ENCODE measurements around the gene C17orf78. TPM values are rescaled to one million over a fixed set of nuclear protein-coding genes. Genes with fewer than 3 reads are reported as not detected.
A peak's percentile ranks its signal among the peaks of the same experiment; 100 is the strongest.

The C17orf78 gene
- total RNA-seq, 1 donor from 2014 or later = not detected

GRCh38 chr17:37359682-37360188, 16.1 kb upstream of the C17orf78 start:
- peak overlapping the region; percentile 72 for H3K27ac Mint-ChIP-seq (ENCODE audit: unreplicated experiment)
- H3K9ac ChIP-seq (ENCODE audit: low read length) = peak overlapping the region; percentile 83
- FAIRE-seq = no peak

GRCh38 chr17:37360632-37361031, 15.2 kb upstream of the C17orf78 start:
- Mint-ChIP-seq H3K27ac (ENCODE audit: unreplicated experiment) (no peak overlapping the region), H3K9me3 (ENCODE audit: unreplicated experiment) (no peaks in the 10 kb centered on the region), H3K4me1 (ENCODE audit: low read depth, unreplicated experiment) (peaks cover 15% of the 10 kb centered on the region), H3K27me3 (ENCODE audit: low read depth, unreplicated experiment) (no peaks in the 10 kb centered on the region), H3K36me3 (ENCODE audit: low read depth, unreplicated experiment) (no peaks in the 10 kb centered on the region), H3K4me3 (ENCODE audit: unreplicated experiment) (no peak overlapping the region)
- peaks cover 17% of the 10 kb centered on the region for H3K4me1 ChIP-seq (ENCODE audit: insufficient read depth, low read length)
- no peak overlapping the region for H2AFZ ChIP-seq (ENCODE audit: low read depth, low read length)
- no peaks in the 10 kb centered on the region for H3K27me3 ChIP-seq (ENCODE audit: insufficient read depth, low read length)
- H3K79me2 ChIP-seq (ENCODE audit: insufficient read depth, low read length) = peaks cover 32% of the 10 kb centered on the region
- H3K27ac ChIP-seq (ENCODE audit: low read depth, low read length) = no peak overlapping the region
- H3K4me2 ChIP-seq (ENCODE audit: low read length) = no peak overlapping the region
- H4K20me1 ChIP-seq (ENCODE audit: insufficient read depth, low read length) = peaks cover 20% of the 10 kb centered on the region
- H3K9me3 ChIP-seq (ENCODE audit: insufficient read depth, low read depth, low read length) = no peaks in the 10 kb centered on the region
- DNase-seq (ENCODE audit: low read depth) (no peak), FAIRE-seq (no peak)
- no peak overlapping the region for H3K9ac ChIP-seq (ENCODE audit: low read length)
- H3K36me3 ChIP-seq (ENCODE audit: insufficient read depth, low read length) = no peaks in the 10 kb centered on the region
- TF ChIP-seq EZH2 (IDR thresholded peaks at IDR 0.05; ENCODE audit: insufficient read depth, low read length) = no peak
- no peak overlapping the region for H3K4me3 ChIP-seq (ENCODE audit: insufficient read depth, low read depth, low read length)

More at GRCh38 chr17:37359682-37360188, 16.1 kb upstream of the C17orf78 start:
- Histone ChIP-seq H2AFZ (ENCODE audit: low read depth, low read length) (peak overlapping the region; percentile 92), H3K27me3 (ENCODE audit: insufficient read depth, low read length) (no peaks in the 10 kb centered on the region), H3K36me3 (ENCODE audit: insufficient read depth, low read length) (no peaks in the 10 kb centered on the region), H3K79me2 (ENCODE audit: insufficient read depth, low read length) (peaks cover 41% of the 10 kb centered on the region), H3K9me3 (ENCODE audit: insufficient read depth, low read depth, low read length) (no peaks in the 10 kb centered on the region), H3K4me1 (ENCODE audit: insufficient read depth, low read length) (peaks cover 17% of the 10 kb centered on the region), H3K27ac (ENCODE audit: low read depth, low read length) (peak overlapping the region; percentile 64), H4K20me1 (ENCODE audit: insufficient read depth, low read length) (peaks cover 21% of the 10 kb centered on the region), H3K4me2 (ENCODE audit: low read length) (peak overlapping the region; percentile 97), H3K4me3 (ENCODE audit: insufficient read depth, low read depth, low read length) (peak overlapping the region; percentile 86)
- peaks cover 15% of the 10 kb centered on the region for H3K4me1 Mint-ChIP-seq (ENCODE audit: low read depth, unreplicated experiment)
- H3K9me3 Mint-ChIP-seq (ENCODE audit: unreplicated experiment) = no peaks in the 10 kb centered on the region
- no peak for DNase-seq (ENCODE audit: low read depth)
- H3K36me3 Mint-ChIP-seq (ENCODE audit: low read depth, unreplicated experiment) = no peaks in the 10 kb centered on the region
- peak overlapping the region; percentile 71 for H3K4me3 Mint-ChIP-seq (ENCODE audit: unreplicated experiment)
- TF ChIP-seq EZH2 (IDR thresholded peaks at IDR 0.05; ENCODE audit: insufficient read depth, low read length) (no peak), CTCF (IDR thresholded peaks at IDR 0.05; ENCODE audit: insufficient read depth, low read depth, low read length) (no peak)
- H3K27me3 Mint-ChIP-seq (ENCODE audit: low read depth, unreplicated experiment) = no peaks in the 10 kb centered on the region

GRCh38 chr17:37361543-37361942, 14.2 kb upstream of the C17orf78 start:
- Mint-ChIP-seq H3K27ac (ENCODE audit: unreplicated experiment) (no peak overlapping the region), H3K36me3 (ENCODE audit: low read depth, unreplicated experiment) (no peaks in the 10 kb centered on the region), H3K27me3 (ENCODE audit: low read depth, unreplicated experiment) (no peaks in the 10 kb centered on the region), H3K4me3 (ENCODE audit: unreplicated experiment) (no peak overlapping the region), H3K9me3 (ENCODE audit: unreplicated experiment) (no peaks in the 10 kb centered on the region), H3K4me1 (ENCODE audit: low read depth, unreplicated experiment) (peaks cover 12% of the 10 kb centered on the region)
- Histone ChIP-seq H3K27me3 (ENCODE audit: insufficient read depth, low read length) (no peaks in the 10 kb centered on the region), H4K20me1 (ENCODE audit: insufficient read depth, low read length) (peaks cover 18% of the 10 kb centered on the region), H3K79me2 (ENCODE audit: insufficient read depth, low read length) (peaks cover 23% of the 10 kb centered on the region), H3K4me3 (ENCODE audit: insufficient read depth, low read depth, low read length) (no peak overlapping the region), H3K36me3 (ENCODE audit: insufficient read depth, low read length) (no peaks in the 10 kb centered on the region), H3K4me2 (ENCODE audit: low read length) (no peak overlapping the region), H3K27ac (ENCODE audit: low read depth, low read length) (no peak overlapping the region), H3K9ac (ENCODE audit: low read length) (no peak overlapping the region), H2AFZ (ENCODE audit: low read depth, low read length) (no peak overlapping the region), H3K4me1 (ENCODE audit: insufficient read depth, low read length) (peaks cover 17% of the 10 kb centered on the region), H3K9me3 (ENCODE audit: insufficient read depth, low read depth, low read length) (no peaks in the 10 kb centered on the region)
- FAIRE-seq (no peak), DNase-seq (ENCODE audit: low read depth) (no peak)
- TF ChIP-seq CTCF (IDR thresholded peaks at IDR 0.05; ENCODE audit: insufficient read depth, low read depth, low read length) = no peak
- no peak for TF ChIP-seq EZH2 (IDR thresholded peaks at IDR 0.05; ENCODE audit: insufficient read depth, low read length)
